Stimulated activated CD4-positive, alpha-beta T cell treated with anti-CD3 and anti-CD28 coated beads, Interleukin-12 subunit alpha, Interleukin-12 subunit beta, amount 100 ng/mL, for 48 hours (primary cell): Measurements from ENCODE around the gene MIR17HG.
"Not testable (repeated sequence)": the region's sequence is repeated elsewhere in the genome, so short reads cannot be mapped to it uniquely, and the experiment has no call there.

Experiments used
- DNase-seq, 3 donors: peaks; one replicate each; pipeline ENCODE4 v3.0.0-alpha.2; 2020; ENCODE audit warnings: low read depth in 2 of 3, low spot score in 1 of 3

MIR17HG gene

GRCh38 chr13:91347202-91347995, at the start of gene MIR17HG:
TSS of gene MIR17HG (plus strand) at chr13:91347687.
- DNase-seq, result peak; percentile 77 to 90 (median 85)

- DNase-seq, result no peak
Observed at GRCh38 chr13:91298060-91298459, 49.4 kb upstream of the MIR17HG start.

- DNase-seq, result no peak
Observed at GRCh38 chr13:91302111-91302510, 45.4 kb upstream of the MIR17HG start.

GRCh38 chr13:91303031-91303430, 44.5 kb upstream of the MIR17HG start:
- no peak for DNase-seq

GRCh38 chr13:91304741-91305140, 42.7 kb upstream of the MIR17HG start:
- no peak for DNase-seq

GRCh38 chr13:91305652-91306051, 41.8 kb upstream of the MIR17HG start:
- DNase-seq, result no peak

- DNase-seq, result no peak
Observed at GRCh38 chr13:91307887-91308286, 39.6 kb upstream of the MIR17HG start.

GRCh38 chr13:91308299-91308698, 39.2 kb upstream of the MIR17HG start:
- no peak for DNase-seq

- DNase-seq, result no peak
Observed at GRCh38 chr13:91311491-91311890, 36.0 kb upstream of the MIR17HG start.

GRCh38 chr13:91312324-91312723, 35.2 kb upstream of the MIR17HG start:
- no peak for DNase-seq

GRCh38 chr13:91313103-91313502, 34.4 kb upstream of the MIR17HG start:
- peak in 1 of 3 donors; percentile 21 for DNase-seq

- DNase-seq, result no peak
Observed at GRCh38 chr13:91313581-91313980, 33.9 kb upstream of the MIR17HG start.

GRCh38 chr13:91314888-91315287, 32.6 kb upstream of the MIR17HG start:
- no peak for DNase-seq

GRCh38 chr13:91318886-91319285, 28.6 kb upstream of the MIR17HG start:
- no peak for DNase-seq

GRCh38 chr13:91319996-91320395, 27.5 kb upstream of the MIR17HG start:
- no peak for DNase-seq

GRCh38 chr13:91320990-91321389, 26.5 kb upstream of the MIR17HG start:
- not testable (repeated sequence) for DNase-seq

- DNase-seq, result no peak
Observed at GRCh38 chr13:91323349-91323748, 24.1 kb upstream of the MIR17HG start.

- DNase-seq, result no peak
Observed at GRCh38 chr13:91326146-91326545, 21.3 kb upstream of the MIR17HG start.

GRCh38 chr13:91328726-91329125, 18.8 kb upstream of the MIR17HG start:
- DNase-seq, result no peak

GRCh38 chr13:91329733-91330132, 17.8 kb upstream of the MIR17HG start:
- DNase-seq, result no peak

- DNase-seq, result no peak
Observed at GRCh38 chr13:91331047-91331915, 16.2 kb upstream of the MIR17HG start.

GRCh38 chr13:91346062-91346461, 1.4 kb upstream of the MIR17HG start:
- DNase-seq, result no peak
